Measurements from ENCODE around the gene ARMC9.

The ARMC9 gene

GRCh38 chr2:231315896-231316295 is 117.5 kb downstream of the ARMC9 start:
- DNase-seq (ENCODE audit: low read depth): no peak

GRCh38 chr2:231317579-231317978 is 119.1 kb downstream of the ARMC9 start:
- DNase-seq (ENCODE audit: low read depth): no peak

GRCh38 chr2:231318436-231318835 is 120.0 kb downstream of the ARMC9 start:
- no peak for DNase-seq (ENCODE audit: low read depth)

GRCh38 chr2:231318954-231319353 is 120.5 kb downstream of the ARMC9 start:
- DNase-seq (ENCODE audit: low read depth): no peak

- no peak for DNase-seq (ENCODE audit: low read depth)
Observed at GRCh38 chr2:231319867-231320266, 121.4 kb downstream of the ARMC9 start.

- no peak for DNase-seq (ENCODE audit: low read depth)
Observed at GRCh38 chr2:231321021-231321420, 122.6 kb downstream of the ARMC9 start.

- no peak for DNase-seq (ENCODE audit: low read depth)
Observed at GRCh38 chr2:231321556-231322334, 123.3 kb downstream of the ARMC9 start.

- no peak for DNase-seq (ENCODE audit: low read depth)
Observed at GRCh38 chr2:231323316-231323715, 124.9 kb downstream of the ARMC9 start.

- no peak for DNase-seq (ENCODE audit: low read depth)
Observed at GRCh38 chr2:231325826-231326225, 127.4 kb downstream of the ARMC9 start.

- no peak for DNase-seq (ENCODE audit: low read depth)
Observed at GRCh38 chr2:231326404-231326803, 128.0 kb downstream of the ARMC9 start.

GRCh38 chr2:231330311-231330710 is 131.9 kb downstream of the ARMC9 start:
- DNase-seq (ENCODE audit: low read depth): no peak

- no peak for DNase-seq (ENCODE audit: low read depth)
Observed at GRCh38 chr2:231331533-231331932, 133.1 kb downstream of the ARMC9 start.

- DNase-seq (ENCODE audit: low read depth): no peak
Observed at GRCh38 chr2:231332388-231332787, 134.0 kb downstream of the ARMC9 start.

GRCh38 chr2:231332872-231333500 is 134.6 kb downstream of the ARMC9 start:
- no peak for DNase-seq (ENCODE audit: low read depth)

GRCh38 chr2:231334179-231334930 is 135.9 kb downstream of the ARMC9 start:
- DNase-seq (ENCODE audit: low read depth): no peak

GRCh38 chr2:231334981-231335380 is 136.6 kb downstream of the ARMC9 start:
- no peak for DNase-seq (ENCODE audit: low read depth)

GRCh38 chr2:231335591-231335990 is 137.2 kb downstream of the ARMC9 start:
- DNase-seq (ENCODE audit: low read depth): no peak

GRCh38 chr2:231336236-231336635 is 137.8 kb downstream of the ARMC9 start:
- DNase-seq (ENCODE audit: low read depth): no peak

GRCh38 chr2:231336700-231337099 is 138.3 kb downstream of the ARMC9 start:
- no peak for DNase-seq (ENCODE audit: low read depth)

- DNase-seq (ENCODE audit: low read depth): no peak
Observed at GRCh38 chr2:231337807-231338759, 139.7 kb downstream of the ARMC9 start.

GRCh38 chr2:231339316-231339715 is 140.9 kb downstream of the ARMC9 start:
- no peak for DNase-seq (ENCODE audit: low read depth)

GRCh38 chr2:231341100-231341499 is 142.7 kb downstream of the ARMC9 start:
- DNase-seq (ENCODE audit: low read depth): no peak
